ENCODE data around the gene CDKAL1. TPM values are rescaled to one million over a fixed set of nuclear protein-coding genes. Genes with fewer than 3 reads are reported as not detected.

Gene CDKAL1
- total and polyA plus RNA-seq, 2 of the 8 experiments (the other 6 are each of a cell fraction or from before 2014, with no cell fraction given) = 8.4 to 24.6 TPM

GRCh38 chr6:21274851-21275250, 740.6 kb downstream of the CDKAL1 start (continued):
- TF ChIP-seq ATF2 (IDR thresholded peaks at IDR 0.05; ENCODE audit: low read length) = no peak
- no peak for TF ChIP-seq KDM1A (IDR thresholded peaks at IDR 0.05; ENCODE audit: borderline replicate concordance, low read length)
- TF ChIP-seq RBBP5 (IDR thresholded peaks at IDR 0.05; ENCODE audit: borderline replicate concordance, low read depth, low read length) = no peak

Data from H1 (cell line).